ENCODE data around the gene PRM3.

The PRM3 gene

GRCh38 chr16:11290102-11290893 is 16.9 kb upstream of the PRM3 start:
- TF ChIP-seq TCF12 (IDR thresholded peaks at IDR 0.05; ENCODE audit: low read depth) (no peak), RAD21 (IDR thresholded peaks at IDR 0.05; ENCODE audit: low read depth) (no peak), FOXM1 (IDR thresholded peaks at IDR 0.05; ENCODE audit: borderline replicate concordance, low read depth) (no peak), ZBTB7A (IDR thresholded peaks at IDR 0.05; ENCODE audit: low read depth) (no peak), TAF1 (IDR thresholded peaks at IDR 0.05; ENCODE audit: low read depth) (no peak), EGR1 (IDR thresholded peaks at IDR 0.05) (no peak)
- TF ChIP-seq, protein P1, sequence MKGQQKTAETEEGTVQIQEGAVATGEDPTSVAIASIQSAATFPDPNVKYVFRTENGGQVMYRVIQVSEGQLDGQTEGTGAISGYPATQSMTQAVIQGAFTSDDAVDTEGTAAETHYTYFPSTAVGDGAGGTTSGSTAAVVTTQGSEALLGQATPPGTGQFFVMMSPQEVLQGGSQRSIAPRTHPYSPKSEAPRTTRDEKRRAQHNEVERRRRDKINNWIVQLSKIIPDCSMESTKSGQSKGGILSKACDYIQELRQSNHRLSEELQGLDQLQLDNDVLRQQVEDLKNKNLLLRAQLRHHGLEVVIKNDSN (IDR thresholded peaks at IDR 0.05): no peak

DNA sequence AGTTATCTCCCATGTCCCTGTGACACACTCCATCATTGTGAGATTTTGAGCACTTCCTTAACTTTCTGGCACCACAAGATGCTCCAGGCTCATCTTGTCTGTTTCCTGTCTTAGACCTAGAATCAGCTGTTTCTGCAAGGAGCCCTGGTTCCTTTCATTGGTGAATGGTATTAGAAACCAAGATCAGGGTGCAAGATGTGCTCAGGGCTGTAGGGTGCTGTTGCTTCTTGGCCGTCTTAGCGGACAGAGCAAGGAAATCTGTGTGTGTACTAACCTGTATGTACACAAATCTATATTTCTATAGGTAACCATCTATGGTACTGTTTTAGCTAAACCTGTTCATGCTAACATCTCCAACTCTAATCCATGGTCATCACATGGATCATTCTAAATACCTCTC is 15.8 kb upstream of the PRM3 start:
- TF ChIP-seq, protein P1 (IDR thresholded peaks at IDR 0.05): no peak
- TF ChIP-seq, protein P2, sequence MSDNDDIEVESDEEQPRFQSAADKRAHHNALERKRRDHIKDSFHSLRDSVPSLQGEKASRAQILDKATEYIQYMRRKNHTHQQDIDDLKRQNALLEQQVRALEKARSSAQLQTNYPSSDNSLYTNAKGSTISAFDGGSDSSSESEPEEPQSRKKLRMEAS (IDR thresholded peaks at IDR 0.05): no peak
- TF ChIP-seq REST (IDR thresholded peaks at IDR 0.05; ENCODE audit: low read depth) (no peak), ZBTB7A (IDR thresholded peaks at IDR 0.05; ENCODE audit: low read depth) (no peak), EGR1 (IDR thresholded peaks at IDR 0.05) (no peak), TCF12 (IDR thresholded peaks at IDR 0.05; ENCODE audit: low read depth) (no peak), RAD21 (IDR thresholded peaks at IDR 0.05; ENCODE audit: low read depth) (no peak), TAF1 (IDR thresholded peaks at IDR 0.05; ENCODE audit: low read depth) (no peak), CEBPB (IDR thresholded peaks at IDR 0.05) (no peak), FOXM1 (IDR thresholded peaks at IDR 0.05; ENCODE audit: borderline replicate concordance, low read depth) (no peak), EP300 (IDR thresholded peaks at IDR 0.05; ENCODE audit: borderline replicate concordance) (no peak), NFIC (IDR thresholded peaks at IDR 0.05) (no peak), YY1 (IDR thresholded peaks at IDR 0.05; ENCODE audit: low read depth) (no peak), CREB1 (IDR thresholded peaks at IDR 0.05; ENCODE audit: low read depth) (no peak), TEAD4 (IDR thresholded peaks at IDR 0.05) (no peak)

DNA sequence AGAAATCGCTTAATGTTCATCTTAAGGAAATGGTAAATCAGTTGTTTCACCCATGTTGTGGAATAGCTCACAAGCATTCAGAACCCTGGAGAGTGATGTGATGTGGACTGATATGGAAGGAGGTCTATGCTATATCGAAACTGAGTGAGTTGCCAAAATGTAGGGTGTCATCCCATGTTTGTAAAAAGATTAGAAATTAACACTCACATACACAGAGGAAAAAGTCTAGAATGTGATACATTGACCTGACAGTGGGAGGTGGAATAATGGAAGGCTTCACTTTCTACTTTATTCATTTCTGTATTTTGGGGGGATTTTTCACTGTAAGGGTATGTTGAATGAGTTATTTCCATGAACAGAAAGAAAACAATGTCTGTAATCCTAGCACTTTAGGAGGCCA is 12.4 kb upstream of the PRM3 start:
- TF ChIP-seq TAF1 (IDR thresholded peaks at IDR 0.05; ENCODE audit: low read depth) (no peak), REST (IDR thresholded peaks at IDR 0.05; ENCODE audit: low read depth) (peak; percentile 52; the same call in 1 of the 2 replicates)

DNA sequence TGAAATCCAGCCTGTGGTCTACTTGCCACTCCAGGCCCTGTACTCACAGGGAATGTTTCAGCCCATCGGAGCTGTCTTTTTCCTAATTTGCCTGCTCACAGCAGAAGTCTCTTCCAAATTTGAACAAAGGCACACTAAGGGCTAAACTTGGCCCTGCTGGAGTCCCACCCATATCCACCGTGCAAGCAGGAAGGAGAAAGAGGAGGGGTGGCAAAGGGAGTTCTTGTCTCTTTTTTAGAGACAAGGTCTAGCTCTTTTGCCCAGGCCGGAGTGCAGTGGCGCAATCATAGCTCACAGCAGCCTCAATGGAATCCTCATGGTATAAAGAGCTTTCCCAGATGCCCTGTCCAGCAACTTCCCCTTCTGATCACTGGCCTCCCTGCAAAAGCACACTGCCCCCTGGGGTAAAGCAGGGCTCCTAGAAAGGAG is 10.4 kb upstream of the PRM3 start:
- TF ChIP-seq REST (IDR thresholded peaks at IDR 0.05; ENCODE audit: low read depth) (peak; percentile 56), ZBTB7A (IDR thresholded peaks at IDR 0.05; ENCODE audit: low read depth) (no peak), CEBPB (IDR thresholded peaks at IDR 0.05) (peak; percentile 56)

Data from Ishikawa (cell line).